ENCODE results near the gene PLAU.
A peak's percentile ranks its signal among the peaks of the same experiment; 100 is the strongest.
"Not testable (repeated sequence)": the region's sequence is repeated elsewhere in the genome, so short reads cannot be mapped to it uniquely, and the experiment has no call there.

Gene PLAU

GRCh38 chr10:73919481-73919880 is 8.5 kb downstream of the PLAU start:
- not testable (repeated sequence) for FAIRE-seq; DNase-seq (ENCODE audit: insufficient read length, low spot score)

DNA sequence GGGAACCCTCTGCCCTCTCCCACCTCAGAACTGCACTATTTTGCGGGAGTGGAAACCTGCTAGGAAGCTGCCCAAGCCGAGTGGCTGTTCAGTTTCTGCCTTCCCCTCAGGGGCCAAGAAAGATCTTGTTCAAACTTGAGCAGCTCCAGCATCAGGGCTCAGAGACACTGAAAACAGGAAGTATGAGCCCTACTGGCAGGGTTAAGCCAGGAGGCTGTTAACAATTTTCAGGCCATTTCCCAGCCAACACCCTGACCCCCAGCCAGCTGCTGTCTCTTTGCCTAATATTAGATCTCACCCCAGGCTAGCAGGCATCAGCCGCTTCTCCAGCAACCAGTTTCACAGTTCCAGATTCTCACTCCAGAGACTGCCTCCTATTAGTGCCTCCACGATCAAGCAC is 9.2 kb downstream of the PLAU start:
- DNase-seq (ENCODE audit: insufficient read length, low spot score) (no peak), FAIRE-seq (no peak)

DNA sequence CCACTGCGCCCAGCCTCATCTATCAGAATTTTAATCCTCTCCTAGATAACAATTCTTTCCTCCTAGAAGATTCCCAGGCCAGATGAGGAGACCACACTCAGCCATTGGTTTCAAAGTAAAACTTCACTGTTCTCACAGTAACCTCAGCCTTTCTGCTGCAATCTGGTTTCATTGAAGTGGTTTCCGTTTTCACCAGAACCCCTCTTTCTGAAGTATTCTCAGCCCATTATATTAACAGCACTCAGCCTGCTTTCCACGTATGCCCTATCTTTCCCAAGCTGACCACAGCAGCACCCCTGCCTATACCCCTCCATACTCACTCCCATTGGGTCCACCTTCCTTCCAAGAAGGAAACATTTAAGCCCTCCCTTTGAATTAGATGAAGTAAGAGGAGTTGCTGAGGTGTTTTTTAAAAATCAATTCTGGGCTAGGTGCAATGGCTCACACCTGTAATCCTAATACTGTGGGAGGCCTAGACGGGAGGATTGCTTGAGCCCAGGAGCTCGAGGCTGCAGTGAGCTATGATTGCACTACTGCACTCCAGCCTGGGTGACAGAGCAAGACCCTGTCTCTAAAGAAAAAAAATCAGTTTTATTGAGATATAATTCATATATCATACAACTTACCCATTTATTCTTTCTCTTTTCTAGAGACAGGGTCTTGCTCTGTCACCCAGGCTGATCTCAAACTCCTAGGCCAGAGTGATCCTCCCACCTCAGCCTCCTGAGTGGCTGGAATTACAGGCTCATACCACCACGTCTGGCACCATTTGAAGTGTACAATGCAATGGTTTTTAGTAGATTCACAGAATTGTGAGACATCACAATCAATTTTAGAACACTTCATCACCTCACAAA is 11.3 kb downstream of the PLAU start:
- FAIRE-seq (no peak), DNase-seq (ENCODE audit: insufficient read length, low spot score) (no peak)

GRCh38 chr10:73922864-73923133 is 11.9 kb downstream of the PLAU start:
- DNase-seq (ENCODE audit: insufficient read length, low spot score) (no peak), FAIRE-seq (no peak)

DNA sequence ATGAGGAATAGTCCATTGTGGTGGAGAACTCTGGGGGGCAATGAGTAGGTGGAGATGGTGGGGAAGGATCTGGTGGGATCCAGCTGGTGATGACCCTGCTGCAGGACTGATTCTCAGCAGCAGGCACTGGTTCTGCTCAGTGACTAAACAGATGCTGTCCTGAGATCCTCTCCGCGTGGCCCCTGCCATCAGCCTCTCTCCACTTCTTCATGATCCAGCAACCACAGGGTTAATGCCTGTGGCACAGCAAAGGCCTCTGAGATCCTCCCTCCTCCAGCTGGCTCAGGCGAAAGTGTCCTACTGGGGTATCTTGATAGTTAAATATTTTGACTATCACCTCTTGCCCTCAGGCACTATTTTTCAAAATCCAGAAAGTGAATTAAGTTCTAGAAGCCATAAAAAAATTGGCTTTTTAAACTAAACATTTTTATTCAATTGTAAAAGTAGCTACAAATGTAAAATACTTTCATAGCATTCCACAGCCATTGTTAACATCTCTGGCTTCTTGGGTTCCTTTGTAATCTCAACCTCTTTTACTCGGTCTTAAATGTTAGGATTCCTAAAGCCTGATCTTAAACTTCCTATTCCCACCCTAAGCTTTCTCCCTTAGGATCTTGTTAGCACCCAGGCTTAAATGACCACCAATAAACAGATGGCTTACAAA is 13.1 kb downstream of the PLAU start:
- DNase-seq (ENCODE audit: insufficient read length, low spot score) (no peak), FAIRE-seq (no peak)

- DNase-seq (ENCODE audit: insufficient read length, low spot score) (no peak), FAIRE-seq (no peak)
These were observed 14.0 kb downstream of the PLAU start for GRCh38 chr10:73924935-73925334.

DNA sequence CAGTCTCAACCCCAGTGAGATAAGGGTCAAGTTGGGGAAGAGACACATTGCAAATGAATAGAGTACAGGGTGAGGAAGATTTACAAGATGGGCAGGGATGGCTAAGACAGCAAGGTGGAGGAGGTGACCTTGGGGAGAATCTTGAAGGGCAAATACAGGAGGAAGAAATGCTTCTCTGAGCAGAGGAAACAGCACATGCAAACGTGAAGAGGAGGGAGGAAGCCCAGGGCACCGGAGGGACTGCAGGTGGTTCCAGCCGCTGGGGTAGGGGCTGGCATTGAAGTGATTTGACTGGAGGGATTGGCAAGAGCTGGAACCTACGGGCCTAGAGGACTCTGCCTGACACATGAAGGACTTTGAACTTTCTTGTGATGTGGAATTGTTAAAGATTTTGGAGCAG is 14.6 kb downstream of the PLAU start:
- DNase-seq (ENCODE audit: insufficient read length, low spot score), result no peak
- FAIRE-seq, result no peak

GRCh38 chr10:73926152-73926764 is 15.3 kb downstream of the PLAU start:
- no peak for DNase-seq (ENCODE audit: insufficient read length, low spot score)
- FAIRE-seq, result no peak

DNA sequence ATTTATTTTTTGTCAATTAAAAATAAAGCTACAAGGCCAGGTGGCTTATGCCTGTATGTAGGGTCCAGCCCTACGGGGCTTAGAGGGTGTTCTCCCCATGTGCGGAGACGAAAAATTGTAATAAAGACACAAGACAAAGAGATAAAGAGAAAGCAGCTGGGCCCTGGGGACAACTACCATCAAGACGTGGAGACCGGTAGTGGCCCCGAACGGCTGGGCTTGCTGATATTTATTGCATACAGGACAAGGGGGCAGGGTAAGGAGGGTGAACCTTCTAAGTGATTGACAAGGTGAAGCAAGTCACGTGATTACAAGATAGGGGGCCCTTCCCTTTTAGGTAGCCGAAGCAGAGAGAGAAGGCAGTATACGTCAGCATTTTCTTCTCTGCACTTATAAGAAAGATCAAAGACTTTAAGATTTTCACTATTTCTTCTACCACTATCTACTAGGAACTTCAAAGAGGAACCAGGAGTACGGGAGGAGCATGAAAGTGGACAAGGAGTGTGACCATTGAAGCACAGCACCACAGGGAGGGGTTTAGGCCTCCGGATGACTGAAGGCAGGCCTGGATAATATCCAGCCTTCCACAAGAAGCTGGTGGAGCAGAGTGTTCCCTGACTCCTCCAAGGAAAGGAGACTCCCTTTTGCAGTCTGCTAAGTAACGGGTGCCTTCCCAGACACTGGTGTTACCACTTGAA is 19.8 kb downstream of the PLAU start:
- DNase-seq (ENCODE audit: insufficient read length, low spot score), result not testable (repeated sequence)

GRCh38 chr10:73931767-73932619 is 21.1 kb downstream of the PLAU start:
- no peak for FAIRE-seq
- DNase-seq (ENCODE audit: insufficient read length, low spot score), result no peak

More for the DNA sequence above, 19.8 kb downstream of the PLAU start:
- FAIRE-seq, result not testable (repeated sequence)

- FAIRE-seq (no peak), DNase-seq (ENCODE audit: insufficient read length, low spot score) (no peak)
These were observed 21.7 kb downstream of the PLAU start for GRCh38 chr10:73932620-73933112.

GRCh38 chr10:73934074-73934473 is 23.1 kb downstream of the PLAU start:
- no peak for DNase-seq (ENCODE audit: insufficient read length, low spot score)
- no peak for FAIRE-seq

GRCh38 chr10:73935895-73936294 is 25.0 kb downstream of the PLAU start:
- no peak for FAIRE-seq
- no peak for DNase-seq (ENCODE audit: insufficient read length, low spot score)

GRCh38 chr10:73937333-73938043 is 26.6 kb downstream of the PLAU start:
- FAIRE-seq (no peak), DNase-seq (ENCODE audit: insufficient read length, low spot score) (no peak)

DNA sequence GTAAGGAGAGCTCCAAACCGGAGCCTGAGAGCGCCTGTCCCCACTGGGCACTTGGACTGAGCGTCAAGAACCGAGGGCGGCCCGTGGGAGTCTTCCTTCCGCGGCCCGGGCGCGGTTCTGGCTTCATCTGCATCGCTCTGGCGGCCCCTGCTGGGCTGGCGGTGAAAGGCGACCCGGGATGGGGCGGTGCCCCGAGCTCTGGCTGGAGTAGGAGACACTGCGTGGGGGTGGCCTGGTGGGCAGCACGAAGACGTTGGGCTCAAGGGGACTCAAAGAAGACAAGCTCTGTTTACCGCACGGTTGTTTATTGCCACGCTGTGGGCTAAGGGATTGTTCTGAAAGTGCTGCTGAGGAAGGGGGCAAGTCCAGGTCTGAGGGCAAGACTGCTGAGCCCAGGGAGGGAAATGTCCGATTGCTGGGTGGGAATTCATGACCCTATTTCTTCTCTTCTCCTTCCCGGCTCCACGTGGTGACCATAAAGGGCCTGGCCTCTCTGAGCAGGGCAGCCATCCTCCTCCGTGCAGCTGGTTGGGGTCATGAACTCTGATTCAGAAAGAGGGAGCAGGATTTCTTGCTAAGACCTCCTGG is 29.8 kb downstream of the PLAU start:
- FAIRE-seq (peak; percentile 57), DNase-seq (ENCODE audit: insufficient read length, low spot score) (peak; percentile 79)

GRCh38 chr10:73941300-73941699 is 30.4 kb downstream of the PLAU start:
- FAIRE-seq, result no peak
- no peak for DNase-seq (ENCODE audit: insufficient read length, low spot score)

GRCh38 chr10:73944356-73945100 is 33.6 kb downstream of the PLAU start:
- FAIRE-seq (no peak), DNase-seq (ENCODE audit: insufficient read length, low spot score) (no peak)
